GM19467 (cell line): Measurements from ENCODE around the gene DDR2.
A peak's percentile ranks its signal among the peaks of the same experiment; 100 is the strongest.
"Not testable (repeated sequence)": the region's sequence is repeated elsewhere in the genome, so short reads cannot be mapped to it uniquely, and the experiment has no call there.

ENCODE experiments used
- ATAC-seq: cut with Tn5 transposase; IDR thresholded peaks from one replicate; pipeline ENCODE4 v1.9.1; 2021; ENCODE audit warnings: mild to moderate bottlenecking, moderate library complexity; ENCODE audit not compliant: unreplicated experiment

DDR2 gene

DNA sequence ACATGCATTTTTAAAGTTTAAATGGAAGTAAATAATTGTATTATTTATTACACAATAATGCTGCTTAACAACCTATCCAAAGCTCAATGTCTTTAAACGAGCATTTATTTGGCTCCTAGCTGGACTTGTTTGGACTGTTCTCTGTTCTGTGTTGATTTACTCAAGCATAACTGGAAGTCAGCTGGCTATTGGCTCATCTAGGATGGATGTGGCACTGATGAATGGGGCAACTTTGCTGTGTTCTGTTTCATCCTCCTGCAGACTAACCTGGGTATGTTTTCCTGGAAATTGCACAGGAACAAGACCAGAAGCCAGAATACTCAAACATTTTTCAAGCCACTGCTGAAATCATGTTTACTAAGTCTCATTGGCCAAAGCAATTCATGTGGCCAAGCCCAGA, 87.4 kb downstream of the DDR2 start:
- ATAC-seq, result no peak

GRCh38 chr1:162720996-162721395, 88.7 kb downstream of the DDR2 start:
- no peak for ATAC-seq

- no peak for ATAC-seq
Observed at GRCh38 chr1:162721471-162721870, 89.2 kb downstream of the DDR2 start.

DNA sequence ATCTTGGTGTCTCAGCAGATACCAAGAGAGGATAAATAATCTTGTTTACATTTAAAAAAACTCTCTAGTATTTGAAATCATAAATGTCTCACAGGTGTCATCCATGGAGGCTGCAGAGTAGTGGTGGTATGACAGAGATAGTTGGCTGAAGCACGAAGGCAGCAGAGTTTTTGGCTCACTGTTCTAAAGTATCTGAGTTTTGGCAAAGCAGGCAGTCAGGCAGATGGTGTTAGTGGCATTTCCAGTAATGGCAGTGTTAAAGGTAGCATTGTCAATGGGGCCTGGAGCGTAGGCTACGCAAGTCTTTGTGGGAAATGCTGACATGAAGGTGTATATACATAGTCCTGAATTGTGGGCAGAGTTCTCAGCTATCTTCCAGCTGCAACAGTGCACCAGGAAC, 89.8 kb downstream of the DDR2 start:
- no peak for ATAC-seq

DNA sequence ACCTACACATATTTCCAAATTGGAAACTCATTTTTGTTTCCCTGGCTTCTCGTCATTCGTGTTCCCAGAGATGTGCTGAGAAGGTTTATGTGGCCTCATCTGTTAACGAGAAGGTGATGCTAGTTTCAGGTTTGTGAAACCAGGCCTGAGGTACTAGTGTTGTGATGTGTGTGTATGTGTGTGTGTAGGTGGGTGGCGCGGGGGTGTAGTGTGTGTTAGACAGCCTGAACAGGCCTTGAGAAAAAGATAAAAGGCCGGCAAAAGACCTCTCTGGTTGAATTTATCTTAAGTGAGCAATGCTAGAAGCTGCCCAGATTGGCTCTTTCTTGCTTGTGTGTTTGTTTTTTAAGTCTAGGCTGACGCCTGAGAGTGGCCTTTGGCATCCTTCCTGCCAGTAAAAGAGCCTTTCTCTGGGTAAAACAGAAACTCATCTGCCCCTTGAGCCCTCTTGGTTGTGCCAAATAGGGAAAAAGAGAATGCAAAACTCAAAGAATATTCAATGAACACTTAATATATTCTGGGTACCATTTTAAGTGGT, 92.4 kb downstream of the DDR2 start:
- no peak for ATAC-seq

GRCh38 chr1:162725301-162725837, 93.1 kb downstream of the DDR2 start:
- ATAC-seq, result no peak

GRCh38 chr1:162726555-162726954, 94.3 kb downstream of the DDR2 start:
- no peak for ATAC-seq

GRCh38 chr1:162727493-162727892, 95.2 kb downstream of the DDR2 start:
- ATAC-seq, result not testable (repeated sequence)

DNA sequence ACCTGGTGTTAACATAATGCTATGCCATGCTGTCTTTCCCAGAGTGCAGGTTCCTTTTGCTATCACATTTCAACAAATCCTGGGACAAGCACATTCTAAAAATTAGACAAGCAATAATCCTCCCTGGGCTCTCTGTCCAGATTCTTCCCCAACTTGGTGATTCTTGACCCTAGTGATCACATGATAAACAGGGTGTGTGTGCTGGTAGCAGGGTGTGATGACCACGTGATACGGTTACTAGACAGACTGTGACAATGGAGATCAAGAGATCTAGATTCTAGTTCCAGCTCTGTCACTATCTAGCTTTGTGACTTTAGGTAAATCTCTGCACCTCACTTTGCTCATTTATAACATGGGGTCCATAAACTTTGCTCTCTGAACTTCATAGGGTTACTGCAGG, 96.3 kb downstream of the DDR2 start:
- ATAC-seq, result no peak

- not testable (repeated sequence) for ATAC-seq
Observed at GRCh38 chr1:162729195-162729774, 97.0 kb downstream of the DDR2 start.

GRCh38 chr1:162732094-162732493, 99.8 kb downstream of the DDR2 start:
- no peak for ATAC-seq

- no peak for ATAC-seq
Observed at GRCh38 chr1:162732566-162733335, 100.5 kb downstream of the DDR2 start.

GRCh38 chr1:162733336-162733590, 101.0 kb downstream of the DDR2 start:
- ATAC-seq, result no peak

DNA sequence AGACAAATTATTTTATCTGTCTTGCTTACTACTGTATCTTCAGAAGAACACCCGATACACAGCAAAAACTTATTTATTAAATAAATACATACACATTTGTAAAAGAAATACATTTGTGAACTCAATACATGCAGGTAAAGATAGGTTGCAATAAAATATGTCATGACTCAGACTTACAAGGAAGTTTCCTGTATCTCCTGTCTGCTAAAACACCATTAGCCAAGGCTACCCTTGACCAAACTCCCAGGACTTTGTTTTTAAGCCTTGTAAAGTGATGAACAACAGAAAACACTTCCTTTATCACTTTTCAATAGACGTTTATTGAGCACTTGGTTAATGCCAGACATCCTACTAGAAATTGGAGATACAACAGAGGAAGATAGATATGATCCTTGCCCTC, 101.8 kb downstream of the DDR2 start:
- no peak for ATAC-seq

GRCh38 chr1:162736184-162736583, 103.9 kb downstream of the DDR2 start:
- ATAC-seq, result no peak

GRCh38 chr1:162736633-162737067, 104.4 kb downstream of the DDR2 start:
- ATAC-seq, result peak; percentile 71

DNA sequence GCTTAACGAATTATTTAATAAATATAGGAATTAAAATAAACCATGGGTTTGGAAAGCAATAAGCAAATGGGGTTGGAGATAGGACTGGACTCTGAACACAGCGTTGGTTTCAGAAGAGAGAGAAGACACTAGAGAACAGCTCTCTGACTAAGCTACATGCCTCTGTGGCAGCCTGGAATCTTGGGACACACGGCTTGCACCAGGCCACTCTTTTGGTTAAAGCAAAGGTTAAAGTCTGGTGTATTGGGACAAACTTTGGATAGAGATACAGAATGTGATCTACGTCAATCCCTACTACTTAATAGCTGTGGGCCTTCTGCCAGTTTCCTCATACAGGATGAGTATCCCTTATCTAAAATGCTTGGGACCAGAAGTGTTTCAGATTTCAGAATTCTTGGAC, 108.5 kb downstream of the DDR2 start:
- no peak for ATAC-seq

GRCh38 chr1:162741574-162741973, 109.3 kb downstream of the DDR2 start:
- no peak for ATAC-seq

DNA sequence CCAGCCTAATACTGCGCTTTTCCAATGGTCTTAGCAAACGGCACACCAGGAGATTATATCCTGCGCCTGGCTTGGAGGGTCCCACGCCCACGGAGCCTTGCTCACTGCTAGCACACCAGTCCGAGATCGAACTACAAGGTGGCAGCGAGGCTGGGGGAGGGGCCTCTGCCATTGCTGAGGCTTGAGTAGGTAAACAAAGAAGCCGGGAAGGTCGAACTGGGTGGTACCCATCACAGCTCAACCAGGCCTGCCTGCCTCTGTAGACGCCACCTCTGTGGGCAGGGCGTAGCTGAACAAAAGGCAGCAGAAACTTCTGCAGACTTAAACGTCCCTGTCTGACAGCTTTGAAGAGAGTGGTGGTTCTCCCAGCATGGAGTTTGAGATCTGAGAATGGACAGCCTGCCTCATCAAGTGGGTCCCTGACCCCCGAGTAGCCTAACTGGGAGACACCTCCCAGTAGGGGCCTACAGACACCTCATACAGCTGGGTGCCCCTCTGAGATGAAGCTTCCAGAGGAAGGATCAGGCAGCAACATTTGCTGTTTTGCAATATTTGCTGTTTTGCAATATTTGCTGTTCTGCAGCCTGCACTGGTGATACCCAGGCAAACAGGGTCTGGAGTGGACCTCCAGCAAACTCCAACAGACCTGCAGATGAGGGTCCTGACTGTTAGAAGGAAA, 114.1 kb downstream of the DDR2 start:
- not testable (repeated sequence) for ATAC-seq

- ATAC-seq, result no peak
Observed at GRCh38 chr1:162753001-162753658, 120.9 kb downstream of the DDR2 start.

GRCh38 chr1:162753998-162754585, 121.8 kb downstream of the DDR2 start:
- no peak for ATAC-seq
